Subcutaneous preadipocyte (primary cell): ENCODE data around the gene TMPRSS15. TPM values are rescaled to one million over a fixed set of nuclear protein-coding genes. Genes with fewer than 3 reads are reported as not detected.

Experiments used
- total RNA-seq: library from RNA; depleted of rRNA; stranded (reverse); fragments of >200 nt; gene quantifications from 2 replicates; pipeline ENCODE4 v1.2.3, GENCODE V29; 2012

Gene TMPRSS15
- total RNA-seq, result not detected in 2 replicates

GRCh38 chr21:18403735-18404450 is at the start of gene TMPRSS15:
Gene TMPRSS15 (minus strand): TSS chr21:18403785. CDS start chr21:18403622, 163 bp downstream.

GRCh38 chr21:18244671-18245463 is 158.7 kb downstream of the TMPRSS15 start, which contains the start of gene CHODL:
Gene CHODL (plus strand): TSS chr21:18244833. CDS start chr21:18245224, 391 bp downstream.

Other genes with a start within 250 kb of the TMPRSS15 start
- gene CHODL, start 159.0 kb downstream of the TMPRSS15 start, total RNA-seq, result under 0.01 TPM in 1 of 2 replicates, not detected in the other